GM19238 (cell line): ENCODE measurements around the gene SRGAP2.
"Not testable (repeated sequence)": the region's sequence is repeated elsewhere in the genome, so short reads cannot be mapped to it uniquely, and the experiment has no call there.

ENCODE experiments used
- DNase-seq: peaks from one replicate; pipeline ENCODE4 v3.0.0; 2011; ENCODE audit warnings: low spot score; ENCODE audit not compliant: insufficient read length

SRGAP2 gene

GRCh38 chr1:206205569-206205968 is 2.2 kb downstream of the SRGAP2 start:
- DNase-seq, result not testable (repeated sequence)

- not testable (repeated sequence) for DNase-seq
Measured at GRCh38 chr1:206210802-206211201, 7.5 kb downstream of the SRGAP2 start.

- not testable (repeated sequence) for DNase-seq
Measured at GRCh38 chr1:206215600-206216392, 12.5 kb downstream of the SRGAP2 start.

- DNase-seq, result not testable (repeated sequence)
Measured at GRCh38 chr1:206218285-206218684, 14.9 kb downstream of the SRGAP2 start.

- DNase-seq, result not testable (repeated sequence)
Measured at GRCh38 chr1:206218765-206219164, 15.4 kb downstream of the SRGAP2 start.

- not testable (repeated sequence) for DNase-seq
Measured at GRCh38 chr1:206219514-206220331, 16.4 kb downstream of the SRGAP2 start.

GRCh38 chr1:206220332-206221000 is 17.1 kb downstream of the SRGAP2 start:
- not testable (repeated sequence) for DNase-seq

- DNase-seq, result not testable (repeated sequence)
Measured at GRCh38 chr1:206221585-206221984, 18.2 kb downstream of the SRGAP2 start.

GRCh38 chr1:206224190-206224776 is 20.9 kb downstream of the SRGAP2 start:
- not testable (repeated sequence) for DNase-seq

- DNase-seq, result not testable (repeated sequence)
Measured at GRCh38 chr1:206225386-206225785, 22.0 kb downstream of the SRGAP2 start.

- DNase-seq, result not testable (repeated sequence)
Measured at GRCh38 chr1:206226886-206227285, 23.5 kb downstream of the SRGAP2 start.

GRCh38 chr1:206229286-206229685 is 25.9 kb downstream of the SRGAP2 start:
- not testable (repeated sequence) for DNase-seq

GRCh38 chr1:206231989-206232388 is 28.6 kb downstream of the SRGAP2 start:
- DNase-seq, result not testable (repeated sequence)

- not testable (repeated sequence) for DNase-seq
Measured at GRCh38 chr1:206232970-206233645, 29.8 kb downstream of the SRGAP2 start.

- not testable (repeated sequence) for DNase-seq
Measured at GRCh38 chr1:206234189-206234916, 31.0 kb downstream of the SRGAP2 start.

GRCh38 chr1:206235190-206235589 is 31.8 kb downstream of the SRGAP2 start:
- DNase-seq, result not testable (repeated sequence)

GRCh38 chr1:206240288-206240687 is 36.9 kb downstream of the SRGAP2 start:
- not testable (repeated sequence) for DNase-seq

GRCh38 chr1:206243335-206243734 is 40.0 kb downstream of the SRGAP2 start:
- not testable (repeated sequence) for DNase-seq

- not testable (repeated sequence) for DNase-seq
Measured at GRCh38 chr1:206245479-206245878, 42.1 kb downstream of the SRGAP2 start.
